ENCODE results near the gene NSRP1. TPM values are rescaled to one million over a fixed set of nuclear protein-coding genes. Genes with fewer than 3 reads are reported as not detected.
"Not testable (repeated sequence)": the region's sequence is repeated elsewhere in the genome, so short reads cannot be mapped to it uniquely, and the experiment has no call there.

The NSRP1 gene
- total and polyA plus RNA-seq, 2 of the 8 experiments (the other 6 are each of a cell fraction or from before 2014, with no cell fraction given): 6.1 to 22.4 TPM

DNA sequence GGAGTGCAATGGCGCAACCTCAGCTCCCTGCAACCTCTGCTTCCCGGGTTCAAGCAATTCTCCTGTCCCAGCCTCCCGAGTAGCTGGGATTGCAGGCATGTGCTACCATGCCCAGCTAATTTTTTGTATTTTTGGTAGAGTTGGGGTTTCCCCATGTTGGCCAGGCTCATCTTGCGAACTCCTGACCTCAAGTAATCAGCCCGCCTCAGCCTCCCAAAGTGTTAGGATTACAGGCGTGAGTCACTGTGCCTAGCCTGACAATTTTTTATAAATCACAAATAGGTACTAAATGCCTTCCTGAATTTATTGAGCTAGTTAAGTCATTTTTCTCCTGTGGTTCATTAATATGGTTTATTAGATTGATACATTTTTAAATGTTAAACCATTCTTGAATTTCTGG lies 31.2 kb downstream of the NSRP1 start:
- not testable (repeated sequence) for H3K4me1 ChIP-seq (replicated peaks in 1 of 4; ENCODE audit: control insufficient read depth in 3 of 4, insufficient read depth in 4 of 4, low read length in 3 of 4); H2BK20ac ChIP-seq (ENCODE audit: low read length); H2BK120ac ChIP-seq (replicated peaks; ENCODE audit: low read depth, low read length); FAIRE-seq; H2BK5ac ChIP-seq (ENCODE audit: low read depth, low read length); H2AFZ ChIP-seq (ENCODE audit: low read length); H3K18ac ChIP-seq (ENCODE audit: extremely low read depth, low read length); H4K20me1 ChIP-seq (replicated peaks in 1 of 2; ENCODE audit: control insufficient read depth in 1 of 2, insufficient read depth in 2 of 2, low read length in 2 of 2); H3K27me3 ChIP-seq (replicated peaks in 1 of 4; ENCODE audit: control insufficient read depth in 3 of 4, extremely low read depth in 1 of 4, insufficient read depth in 3 of 4, low read length in 3 of 4); H3K9ac ChIP-seq (replicated peaks in 1 of 4; ENCODE audit: extremely low read depth in 1 of 4, low read depth in 3 of 4, low read length in 3 of 4); H2BK12ac ChIP-seq (ENCODE audit: low read depth, low read length); H3K23ac ChIP-seq (ENCODE audit: insufficient read length); H2BK15ac ChIP-seq (ENCODE audit: low read length); H3K23me2 ChIP-seq (ENCODE audit: low read depth, low read length); H2AK5ac ChIP-seq (ENCODE audit: low read depth, low read length); H3K4me3 ChIP-seq (ENCODE audit: extremely low read depth in 1 of 4, insufficient read depth in 2 of 4, low read depth in 3 of 4, low read length in 4 of 4); H3K14ac ChIP-seq (ENCODE audit: insufficient read length); H3K79me1 ChIP-seq (ENCODE audit: low read depth, low read length); DNase-seq (ENCODE audit: low read depth in 1 of 2, low spot score in 2 of 2); H4K91ac ChIP-seq (replicated peaks; ENCODE audit: insufficient read length, low read length); H3K9me3 ChIP-seq (ENCODE audit: insufficient read depth in 2 of 2, low read depth in 1 of 2, low read length in 1 of 2); H3K4me2 ChIP-seq (ENCODE audit: insufficient read depth in 1 of 2, low read depth in 2 of 2, low read length in 2 of 2); H4K5ac ChIP-seq (ENCODE audit: insufficient read length, low read depth, low read length); H3K36me3 ChIP-seq (ENCODE audit: control insufficient read depth in 2 of 4, insufficient read depth in 4 of 4, low read length in 3 of 4); H3K4ac ChIP-seq (replicated peaks; ENCODE audit: insufficient read length, low read depth, low read length); H3K56ac ChIP-seq (replicated peaks; ENCODE audit: insufficient read length, low read depth, low read length); H4K8ac ChIP-seq (ENCODE audit: extremely low read depth, insufficient read depth, low read length); H3K27ac ChIP-seq (ENCODE audit: low read depth, low read length)
- 90% methylated on average over 6 of the region's 6 CpGs; no CpG with 5 or more reads in 1 of the 2 experiments for WGBS, 2 experiments (ENCODE audit: extremely low coverage in 1 of 2, insufficient coverage in 1 of 2, insufficient read length in 1 of 2, insufficient replicate concordance in 2 of 2, low coverage in 1 of 2, low lambda C conversion rate in 2 of 2, missing lambda C conversion rate in 1 of 2)
- H3K79me2 ChIP-seq (ENCODE audit: control insufficient read depth in 1 of 2, insufficient read depth in 2 of 2, low read length in 2 of 2): peaks cover 0 to 33% of the 10 kb centered on the region in 2 experiments; a peak in 2 of 4 replicates
- ChIA-PET POLR2A (ENCODE audit: partially characterized antibody) (interaction anchor here (0.8 kb wide), 1 partner anchor 23 kb away, joined by 3 read pairs; no protein-coding TSS in a partner anchor), CTCF (ENCODE audit: partially characterized antibody) (interaction anchor here (1.2 to 1.3 kb wide), 2 partner anchors 20 to 22 kb away, joined by 3 read pairs; no protein-coding TSS in a partner anchor)
